GM23338 (cell line): ENCODE data around the gene TYW1.

Experiments
- CREB1 ChIP-seq: fragments of 250-450 bp; sonication (Bioruptor Pico); IDR thresholded peaks from 2 replicates; pipeline ENCODE4 v1.5.0; 2020; ENCODE audit warnings: low read depth, mild to moderate bottlenecking, moderate library complexity
- CTCF ChIP-seq, 2 experiments: fragments of 200-600 bp in 1 of 2; sonication (generic) in 1 of 2; conservative IDR thresholded peaks; 2 replicates each; pipeline versions ENCODE4 v1.5.1 to v1.6.1; 2016 to 2017; ENCODE audit warnings: antibody characterized with exemption in 2 of 2, low read depth in 2 of 2, mild to moderate bottlenecking in 2 of 2, moderate library complexity in 1 of 2
- EZH2 ChIP-seq: fragments of 200-600 bp; sonication (generic); IDR thresholded peaks from one replicate; pipeline ENCODE4 v1.8.0; 2017; ENCODE audit warnings: antibody characterized with exemption, mild to moderate bottlenecking, low read depth; ENCODE audit not compliant: unreplicated experiment
- EZH2phosphoT487 ChIP-seq: fragments of 200-600 bp; sonication (generic); IDR thresholded peaks from one replicate; pipeline ENCODE4 v1.8.1; 2018; ENCODE audit warnings: antibody characterized with exemption; ENCODE audit not compliant: unreplicated experiment
- JUNB ChIP-seq: IDR thresholded peaks from one replicate; pipeline ENCODE4 v1.6.1; 2016; ENCODE audit warnings: antibody characterized with exemption; ENCODE audit not compliant: unreplicated experiment
- POLR2AphosphoS5 ChIP-seq: IDR thresholded peaks from 2 replicates; pipeline ENCODE4 v1.6.1; 2016; ENCODE audit warnings: antibody characterized with exemption, low read depth
- ZNF114 ChIP-seq: fragments of 250-450 bp; sonication (Bioruptor Pico); IDR thresholded peaks from 2 replicates; pipeline ENCODE4 v1.5.0; 2020; ENCODE audit warnings: mild to moderate bottlenecking, moderate library complexity

DNA sequence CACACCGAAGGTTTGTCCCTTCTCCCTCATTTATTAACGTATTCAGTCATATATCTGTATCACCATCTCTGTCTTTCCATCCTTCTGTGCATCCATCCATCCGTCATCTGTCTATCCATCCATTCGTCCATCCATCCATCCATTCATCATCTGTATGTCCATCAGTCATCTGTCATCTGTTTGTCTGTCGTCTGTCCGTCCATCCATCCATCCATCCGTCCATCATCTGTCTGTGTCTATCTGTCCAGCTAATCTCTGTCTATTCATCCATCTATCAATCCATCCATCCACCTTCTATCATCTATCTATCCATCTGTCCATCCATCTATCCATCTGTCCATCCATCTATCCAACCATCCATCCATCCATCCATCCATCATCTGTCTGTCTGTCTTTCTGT lies 213.9 kb downstream of the TYW1 start:
- TF ChIP-seq CTCF (conservative IDR thresholded peaks at IDR 0.05; ENCODE audit: low read depth in 2 of 2) (no peak), EZH2phosphoT487 (no peak), CREB1 (CRISPR knock-in tag) (no peak), EZH2 (no peak), JUNB (no peak), POLR2AphosphoS5 (no peak), ZNF114 (CRISPR knock-in tag) (no peak)
